CD4-positive, alpha-beta T cell treated with Interleukin-4 for 4 hours (primary cell): Measurements from ENCODE around the gene MYBPC1.
"Not testable (repeated sequence)": the region's sequence is repeated elsewhere in the genome, so short reads cannot be mapped to it uniquely, and the experiment has no call there.

Experiments used
- DNase-seq: peaks from one replicate; pipeline ENCODE4 v3.0.0-alpha.2; 2020

MYBPC1 gene

GRCh38 chr12:101655393-101655792, 60.6 kb downstream of the MYBPC1 start:
- DNase-seq, result no peak

- DNase-seq, result not testable (repeated sequence)
Measured at GRCh38 chr12:101660662-101661061, 65.9 kb downstream of the MYBPC1 start.

- no peak for DNase-seq
Measured at GRCh38 chr12:101663298-101663697, 68.5 kb downstream of the MYBPC1 start.

- no peak for DNase-seq
Measured at GRCh38 chr12:101664992-101665391, 70.2 kb downstream of the MYBPC1 start.

GRCh38 chr12:101666052-101666728, 71.4 kb downstream of the MYBPC1 start:
- no peak for DNase-seq

- DNase-seq, result no peak
Measured at GRCh38 chr12:101667591-101667990, 72.8 kb downstream of the MYBPC1 start.

GRCh38 chr12:101670007-101670671, 75.4 kb downstream of the MYBPC1 start:
- DNase-seq, result peak; percentile 59

GRCh38 chr12:101671157-101671791, 76.5 kb downstream of the MYBPC1 start:
- DNase-seq, result peak; percentile 44

- DNase-seq, result no peak
Measured at GRCh38 chr12:101671833-101672232, 77.1 kb downstream of the MYBPC1 start.

- DNase-seq, result no peak
Measured at GRCh38 chr12:101675555-101675954, 80.8 kb downstream of the MYBPC1 start.

GRCh38 chr12:101676497-101676896, 81.7 kb downstream of the MYBPC1 start:
- DNase-seq, result not testable (repeated sequence)

GRCh38 chr12:101678081-101678480, 83.3 kb downstream of the MYBPC1 start:
- no peak for DNase-seq

- no peak for DNase-seq
Measured at GRCh38 chr12:101680240-101680639, 85.5 kb downstream of the MYBPC1 start.

GRCh38 chr12:101680647-101681046, 85.9 kb downstream of the MYBPC1 start:
- DNase-seq, result no peak

GRCh38 chr12:101681627-101682026, 86.9 kb downstream of the MYBPC1 start:
- DNase-seq, result not testable (repeated sequence)

GRCh38 chr12:101685092-101685491, 90.3 kb downstream of the MYBPC1 start:
- DNase-seq, result no peak

- DNase-seq, result no peak
Measured at GRCh38 chr12:101686176-101686575, 91.4 kb downstream of the MYBPC1 start.

GRCh38 chr12:101690544-101691098, 95.8 kb downstream of the MYBPC1 start:
- no peak for DNase-seq

- no peak for DNase-seq
Measured at GRCh38 chr12:101691503-101692096, 96.8 kb downstream of the MYBPC1 start.

GRCh38 chr12:101694297-101694848, 99.6 kb downstream of the MYBPC1 start:
- DNase-seq, result no peak

- DNase-seq, result no peak
Measured at GRCh38 chr12:101694986-101695385, 100.2 kb downstream of the MYBPC1 start.

GRCh38 chr12:101695706-101696105, 100.9 kb downstream of the MYBPC1 start:
- no peak for DNase-seq
